ENCODE results near the gene TSHZ2. TPM values are rescaled to one million over a fixed set of nuclear protein-coding genes. Genes with fewer than 3 reads are reported as not detected.

TSHZ2 gene
- total RNA-seq, 1 experiment from 2014 or later: 0.07 TPM

DNA sequence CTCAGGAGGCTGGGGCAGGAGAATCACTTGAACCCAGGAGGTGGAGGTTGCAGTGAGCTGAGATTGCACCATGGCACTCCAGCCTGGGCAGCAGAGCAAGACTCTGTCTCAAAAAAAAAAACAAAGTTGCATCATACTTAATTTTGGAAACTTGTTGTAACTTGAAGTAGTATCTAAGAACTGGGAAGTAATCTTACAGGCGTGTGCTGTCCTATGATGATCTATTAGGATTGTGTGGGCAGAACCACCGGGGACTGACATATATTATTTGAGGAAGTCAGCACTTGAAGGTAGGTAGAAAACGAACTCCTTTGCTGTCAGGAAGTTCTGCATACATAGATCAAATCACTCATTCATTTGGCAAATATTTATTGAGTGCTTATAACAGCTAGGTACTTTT is 433.0 kb downstream of the TSHZ2 start:
- H3K79me1 ChIP-seq (ENCODE audit: insufficient read depth, low read depth, low read length, poor library complexity, severe bottlenecking): no peaks in the 10 kb centered on the region
- H2BK5ac ChIP-seq (ENCODE audit: insufficient read length, low read length): no peak overlapping the region
- H3K4me1 ChIP-seq (ENCODE audit: insufficient read depth, low read length): no peaks in the 10 kb centered on the region
- H3K79me2 ChIP-seq (ENCODE audit: insufficient read depth, low read length): no peaks in the 10 kb centered on the region
- no peak overlapping the region for H2AFZ ChIP-seq (ENCODE audit: low read length)
- H2BK15ac ChIP-seq (ENCODE audit: low read depth, low read length): no peak overlapping the region
- H3K18ac ChIP-seq (ENCODE audit: insufficient read length, low read depth, low read length): no peak overlapping the region
- H3K56ac ChIP-seq (ENCODE audit: insufficient read length, low read depth, low read length): no peak overlapping the region
- no CpG with 5 or more reads among the region's 3 CpGs for WGBS (ENCODE audit: extremely low coverage, insufficient read length, low lambda C conversion rate)
- TF ChIP-seq, protein P1, sequence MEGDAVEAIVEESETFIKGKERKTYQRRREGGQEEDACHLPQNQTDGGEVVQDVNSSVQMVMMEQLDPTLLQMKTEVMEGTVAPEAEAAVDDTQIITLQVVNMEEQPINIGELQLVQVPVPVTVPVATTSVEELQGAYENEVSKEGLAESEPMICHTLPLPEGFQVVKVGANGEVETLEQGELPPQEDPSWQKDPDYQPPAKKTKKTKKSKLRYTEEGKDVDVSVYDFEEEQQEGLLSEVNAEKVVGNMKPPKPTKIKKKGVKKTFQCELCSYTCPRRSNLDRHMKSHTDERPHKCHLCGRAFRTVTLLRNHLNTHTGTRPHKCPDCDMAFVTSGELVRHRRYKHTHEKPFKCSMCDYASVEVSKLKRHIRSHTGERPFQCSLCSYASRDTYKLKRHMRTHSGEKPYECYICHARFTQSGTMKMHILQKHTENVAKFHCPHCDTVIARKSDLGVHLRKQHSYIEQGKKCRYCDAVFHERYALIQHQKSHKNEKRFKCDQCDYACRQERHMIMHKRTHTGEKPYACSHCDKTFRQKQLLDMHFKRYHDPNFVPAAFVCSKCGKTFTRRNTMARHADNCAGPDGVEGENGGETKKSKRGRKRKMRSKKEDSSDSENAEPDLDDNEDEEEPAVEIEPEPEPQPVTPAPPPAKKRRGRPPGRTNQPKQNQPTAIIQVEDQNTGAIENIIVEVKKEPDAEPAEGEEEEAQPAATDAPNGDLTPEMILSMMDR (conservative IDR thresholded peaks at IDR 0.05): no peak
- no peaks in the 10 kb centered on the region for H3K23me2 ChIP-seq (ENCODE audit: insufficient read length, low read depth, low read length, poor library complexity, severe bottlenecking)
- H3K27ac ChIP-seq (ENCODE audit: insufficient read length, low read depth, low read length): no peak overlapping the region
- H2BK12ac ChIP-seq (ENCODE audit: insufficient read length, low read depth, low read length): no peak overlapping the region
- H3K14ac ChIP-seq (ENCODE audit: insufficient read depth, low read length): no peak overlapping the region
- H3K27me3 ChIP-seq (ENCODE audit: insufficient read depth, low read length): no peaks in the 10 kb centered on the region
- no peak overlapping the region for H3T11ph ChIP-seq (ENCODE audit: low read length)
- H2BK20ac ChIP-seq (ENCODE audit: low read depth, low read length, poor library complexity, severe bottlenecking): no peak overlapping the region
- H3K23ac ChIP-seq (ENCODE audit: insufficient read length, low read depth, low read length): no peak overlapping the region
- H3K4ac ChIP-seq (ENCODE audit: low read depth, low read length): no peak overlapping the region
- no peaks in the 10 kb centered on the region for H4K20me1 ChIP-seq (ENCODE audit: control insufficient read depth, insufficient read depth, insufficient read length)
- no peaks in the 10 kb centered on the region for H3K4me1 Mint-ChIP-seq
- H3K27me3 Mint-ChIP-seq (ENCODE audit: low read depth): peaks cover 6% of the 10 kb centered on the region; the same call in 1 of the 2 replicates
- no peak overlapping the region for H4K91ac ChIP-seq (ENCODE audit: insufficient read length, low read depth, low read length)
- no peaks in the 10 kb centered on the region for H3K9me3 Mint-ChIP-seq
- no peak overlapping the region for H4K5ac ChIP-seq (ENCODE audit: insufficient read length, low read depth, low read length)
- no peak overlapping the region for H2AK5ac ChIP-seq (ENCODE audit: insufficient read length, low read length)
- no peak overlapping the region for H3K4me3 Mint-ChIP-seq
- H2BK120ac ChIP-seq (ENCODE audit: low read depth, low read length, poor library complexity, severe bottlenecking): no peak overlapping the region
- H3K9me3 ChIP-seq (ENCODE audit: control insufficient read depth, low read depth, low read length): no peaks in the 10 kb centered on the region
- no peak overlapping the region for H3K27ac Mint-ChIP-seq
- H3K4me2 ChIP-seq (ENCODE audit: insufficient read depth, insufficient read length, low read length): no peak overlapping the region
- no peaks in the 10 kb centered on the region for H3K36me3 Mint-ChIP-seq (ENCODE audit: insufficient read depth in 1 of 3, low read depth in 3 of 3)
- H4K8ac ChIP-seq (replicated peaks; ENCODE audit: insufficient read length, low read depth, low read length): no peak overlapping the region
- no peak overlapping the region for H3K9ac ChIP-seq (ENCODE audit: extremely low read depth, insufficient read length, low read length)
- no peak for DNase-seq

All from H9 (cell line).